Vagina (tissue), 2 donors: ENCODE measurements around the gene ATP6V1E1.

Experiments used
- POLR2A ChIP-seq, 2 donors: fragments of 450-650 bp; IDR thresholded peaks; one replicate each; pipeline ENCODE4 v1.6.1; 2017; ENCODE audit warnings: antibody characterized with exemption in 2 of 2, mild to moderate bottlenecking in 2 of 2, moderate library complexity in 2 of 2
- TF ChIP-seq, protein P1 (sequence below), 3 experiments: fragments of 450-650 bp in 2 of 3; fragments of 200-600 bp in 1 of 3; sonication (generic) in 1 of 3; IDR thresholded peaks; one replicate each; pipeline ENCODE4 v1.5.1; 2017 to 2019; ENCODE audit warnings: antibody characterized with exemption in 3 of 3, mild to moderate bottlenecking in 2 of 3, moderate library complexity in 2 of 3

DNA sequence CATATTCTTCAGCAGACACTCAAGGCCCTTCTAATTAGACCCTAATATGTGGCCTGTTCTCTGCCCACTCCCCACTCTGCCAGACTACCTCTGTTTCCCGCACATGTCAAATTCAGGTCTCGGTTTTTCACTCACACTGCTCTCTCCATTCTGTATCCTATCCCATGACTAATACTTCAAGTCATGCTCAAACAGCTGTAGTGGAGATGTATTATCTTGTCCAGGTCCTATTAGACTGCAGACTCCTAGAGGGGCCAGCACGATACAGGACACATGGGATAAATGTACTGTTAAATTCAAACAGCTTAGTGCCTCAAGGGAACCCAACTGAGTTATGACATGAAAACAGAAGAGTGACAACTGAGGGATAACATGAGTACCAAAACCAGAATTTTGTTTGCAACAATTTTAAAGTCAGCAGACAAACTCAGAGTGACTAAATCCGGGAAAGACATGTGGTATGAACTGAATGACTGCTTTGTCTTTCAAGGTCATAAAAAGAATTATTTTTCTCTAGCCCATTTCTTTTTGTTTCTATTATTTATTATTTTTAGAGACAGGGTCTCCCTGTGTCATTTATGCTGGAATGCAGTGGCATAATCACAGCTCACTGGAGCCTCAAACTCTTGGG lies 20.5 kb downstream of the ATP6V1E1 start:
- TF ChIP-seq, protein P1, sequence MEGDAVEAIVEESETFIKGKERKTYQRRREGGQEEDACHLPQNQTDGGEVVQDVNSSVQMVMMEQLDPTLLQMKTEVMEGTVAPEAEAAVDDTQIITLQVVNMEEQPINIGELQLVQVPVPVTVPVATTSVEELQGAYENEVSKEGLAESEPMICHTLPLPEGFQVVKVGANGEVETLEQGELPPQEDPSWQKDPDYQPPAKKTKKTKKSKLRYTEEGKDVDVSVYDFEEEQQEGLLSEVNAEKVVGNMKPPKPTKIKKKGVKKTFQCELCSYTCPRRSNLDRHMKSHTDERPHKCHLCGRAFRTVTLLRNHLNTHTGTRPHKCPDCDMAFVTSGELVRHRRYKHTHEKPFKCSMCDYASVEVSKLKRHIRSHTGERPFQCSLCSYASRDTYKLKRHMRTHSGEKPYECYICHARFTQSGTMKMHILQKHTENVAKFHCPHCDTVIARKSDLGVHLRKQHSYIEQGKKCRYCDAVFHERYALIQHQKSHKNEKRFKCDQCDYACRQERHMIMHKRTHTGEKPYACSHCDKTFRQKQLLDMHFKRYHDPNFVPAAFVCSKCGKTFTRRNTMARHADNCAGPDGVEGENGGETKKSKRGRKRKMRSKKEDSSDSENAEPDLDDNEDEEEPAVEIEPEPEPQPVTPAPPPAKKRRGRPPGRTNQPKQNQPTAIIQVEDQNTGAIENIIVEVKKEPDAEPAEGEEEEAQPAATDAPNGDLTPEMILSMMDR (IDR thresholded peaks at IDR 0.05), result no peak
- no peak for TF ChIP-seq POLR2A (IDR thresholded peaks at IDR 0.05)
